Endodermal cell (in vitro differentiated cells): ENCODE results near the gene ELAC2. TPM values are rescaled to one million over a fixed set of nuclear protein-coding genes. Genes with fewer than 3 reads are reported as not detected.

Source experiments
- DNase-seq: peaks from one replicate; pipeline ENCODE4 v3.0.0-alpha.2; 2017
- H3K27ac ChIP-seq: 2 replicates; pipeline ENCODE4 v1.5.1; 2013; ENCODE audit warnings: mild to moderate bottlenecking, low read depth, low read length, moderate library complexity
- H3K27me3 ChIP-seq: 2 replicates; pipeline ENCODE4 v1.6.1; 2013; ENCODE audit warnings: mild to moderate bottlenecking, low read length, moderate library complexity; ENCODE audit not compliant: insufficient read depth, control insufficient read depth, poor library complexity, severe bottlenecking
- H3K36me3 ChIP-seq: 2 replicates; pipeline ENCODE4 v1.7.0; 2013; ENCODE audit warnings: mild to moderate bottlenecking, low read length, moderate library complexity; ENCODE audit not compliant: control insufficient read depth, insufficient read depth
- H3K4me1 ChIP-seq: one replicate; pipeline ENCODE4 v1.7.0; 2013; ENCODE audit warnings: low read length; ENCODE audit not compliant: control insufficient read depth, insufficient read depth
- H3K4me3 ChIP-seq: 2 replicates; pipeline ENCODE4 v1.5.1; 2013; ENCODE audit warnings: mild to moderate bottlenecking, low read length, moderate library complexity
- H3K9ac ChIP-seq: 2 replicates; pipeline ENCODE4 v1.6.1; 2013; ENCODE audit warnings: mild to moderate bottlenecking, low read length, moderate library complexity; ENCODE audit not compliant: poor library complexity, severe bottlenecking; ENCODE audit errors: extremely low read depth
- H3K9me3 ChIP-seq: 2 replicates; pipeline ENCODE4 v1.6.1; 2013; ENCODE audit warnings: mild to moderate bottlenecking, low read length, moderate library complexity; ENCODE audit not compliant: control insufficient read depth
- H3K27ac Mint-ChIP-seq: 2 replicates; pipeline ENCODE4 v1.8.0; 2020; ENCODE audit warnings: mixed read lengths
- H3K27me3 Mint-ChIP-seq: 2 replicates; pipeline ENCODE4 v1.8.0; 2021; ENCODE audit warnings: mild to moderate bottlenecking, mixed read lengths; ENCODE audit not compliant: insufficient read depth
- H3K36me3 Mint-ChIP-seq: 2 replicates; pipeline ENCODE4 v1.8.0; 2020; ENCODE audit warnings: low read depth, mixed read lengths
- H3K4me1 Mint-ChIP-seq: 2 replicates; pipeline ENCODE4 v1.8.0; 2020; ENCODE audit warnings: mixed read lengths
- H3K4me3 Mint-ChIP-seq: 2 replicates; pipeline ENCODE4 v1.8.0; 2020; ENCODE audit warnings: mild to moderate bottlenecking, moderate library complexity, mixed read lengths
- H3K9me3 Mint-ChIP-seq: 2 replicates; pipeline ENCODE4 v1.8.0; 2020; ENCODE audit warnings: mild to moderate bottlenecking, mixed read lengths
- whole genome bisulfite sequencing, 2 experiments: methylation state at CpG; one replicate each; pipeline versions ENCODE4 v1.1.5 to v1.1.7; 2013; ENCODE audit warnings: missing lambda C conversion rate in 2 of 2, mixed read lengths in 1 of 2; ENCODE audit not compliant: insufficient coverage in 1 of 2, insufficient read length in 1 of 2; 5-methylcytosine and 5-hydroxymethylcytosine counted together
- total RNA-seq, 2 donors: library from RNA; stranded (reverse); fragmentation: NEBNext Ultra II Directional in 1 of 2; extraction: Animal tissue kit (Norgen Biotek cat#: 25700) in 1 of 2; gene quantifications; 2 replicates in 1 of 2; 3 replicates in 1 of 2; pipeline ENCODE4 v1.2.1, GENCODE V29; 2021
- TF ChIP-seq, protein P1 (sequence below): fragments of 200-600 bp; sonication (generic); conservative IDR thresholded peaks from 2 replicates; pipeline ENCODE4 v1.5.0; 2021; ENCODE audit warnings: antibody characterized with exemption, mild to moderate bottlenecking

Gene ELAC2
- total RNA-seq, 2 donors from 2014 or later: 66.8 to 77.1 TPM

DNA sequence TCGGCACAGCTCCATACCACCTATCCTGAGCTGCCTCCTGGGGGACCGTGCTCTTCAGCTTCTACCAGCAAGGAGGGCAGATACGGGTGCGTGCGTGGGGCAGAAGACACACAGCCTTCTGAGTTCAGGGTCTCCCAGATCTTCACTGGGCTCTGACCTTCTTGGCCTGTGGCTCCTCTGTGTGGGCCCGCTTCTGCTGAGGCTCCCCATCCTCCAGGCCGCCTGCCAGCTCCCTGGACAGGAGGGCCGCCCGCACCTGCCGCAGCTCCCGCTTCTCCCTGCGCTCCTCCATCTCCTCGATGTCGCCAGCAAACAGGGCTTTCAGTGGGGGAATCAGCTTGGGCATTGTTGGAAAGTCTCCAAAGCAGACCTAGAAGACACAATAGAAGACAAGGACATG lies 25.2 kb downstream of the ELAC2 start:
- Mint-ChIP-seq H3K4me3 (no peak overlapping the region), H3K27ac (no peak overlapping the region), H3K4me1 (no peaks in the 10 kb centered on the region), H3K36me3 (peaks cover 60% of the 10 kb centered on the region), H3K9me3 (no peaks in the 10 kb centered on the region), H3K27me3 (no peaks in the 10 kb centered on the region)
- Histone ChIP-seq H3K4me3 (no peak overlapping the region), H3K9ac (no peak overlapping the region), H3K36me3 (peaks cover 78% of the 10 kb centered on the region), H3K27ac (no peak overlapping the region), H3K9me3 (no peaks in the 10 kb centered on the region), H3K27me3 (no peaks in the 10 kb centered on the region), H3K4me1 (no peaks in the 10 kb centered on the region)
- TF ChIP-seq, protein P1, sequence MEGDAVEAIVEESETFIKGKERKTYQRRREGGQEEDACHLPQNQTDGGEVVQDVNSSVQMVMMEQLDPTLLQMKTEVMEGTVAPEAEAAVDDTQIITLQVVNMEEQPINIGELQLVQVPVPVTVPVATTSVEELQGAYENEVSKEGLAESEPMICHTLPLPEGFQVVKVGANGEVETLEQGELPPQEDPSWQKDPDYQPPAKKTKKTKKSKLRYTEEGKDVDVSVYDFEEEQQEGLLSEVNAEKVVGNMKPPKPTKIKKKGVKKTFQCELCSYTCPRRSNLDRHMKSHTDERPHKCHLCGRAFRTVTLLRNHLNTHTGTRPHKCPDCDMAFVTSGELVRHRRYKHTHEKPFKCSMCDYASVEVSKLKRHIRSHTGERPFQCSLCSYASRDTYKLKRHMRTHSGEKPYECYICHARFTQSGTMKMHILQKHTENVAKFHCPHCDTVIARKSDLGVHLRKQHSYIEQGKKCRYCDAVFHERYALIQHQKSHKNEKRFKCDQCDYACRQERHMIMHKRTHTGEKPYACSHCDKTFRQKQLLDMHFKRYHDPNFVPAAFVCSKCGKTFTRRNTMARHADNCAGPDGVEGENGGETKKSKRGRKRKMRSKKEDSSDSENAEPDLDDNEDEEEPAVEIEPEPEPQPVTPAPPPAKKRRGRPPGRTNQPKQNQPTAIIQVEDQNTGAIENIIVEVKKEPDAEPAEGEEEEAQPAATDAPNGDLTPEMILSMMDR: no peak
- no peak for DNase-seq
- 92 to 95% methylated on average over 9 to 14 of the region's 14 CpGs for WGBS, 2 experiments

DNA sequence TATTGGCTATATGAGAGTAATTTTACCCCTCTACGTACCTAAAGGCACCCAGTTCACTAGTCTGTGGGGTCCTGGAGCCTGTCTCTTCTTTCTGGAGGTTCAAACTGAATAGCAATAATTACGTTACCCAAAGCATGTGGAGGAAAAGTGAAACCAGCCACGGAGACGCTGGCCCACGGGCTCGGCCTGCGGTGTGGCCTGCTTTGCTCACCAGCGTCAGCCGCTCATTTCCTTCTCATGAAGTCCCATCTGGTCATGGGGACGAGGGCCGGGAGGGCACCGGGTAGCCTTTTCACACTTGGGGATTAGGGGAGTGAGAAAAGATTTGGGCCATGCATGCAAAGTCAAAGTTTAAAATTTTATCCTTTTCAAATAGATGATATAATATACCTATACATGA lies 26.9 kb downstream of the ELAC2 start:
- no peak for DNase-seq
- no peaks in the 10 kb centered on the region for H3K9me3 ChIP-seq
- no peaks in the 10 kb centered on the region for H3K4me1 ChIP-seq
- H3K9me3 Mint-ChIP-seq: no peaks in the 10 kb centered on the region
- no peak overlapping the region for H3K27ac Mint-ChIP-seq
- TF ChIP-seq, protein P1: no peak
- no peaks in the 10 kb centered on the region for H3K27me3 Mint-ChIP-seq
- peaks cover 4% of the 10 kb centered on the region for H3K4me1 Mint-ChIP-seq
- peaks cover 53% of the 10 kb centered on the region for H3K36me3 Mint-ChIP-seq
- no peak overlapping the region for H3K4me3 Mint-ChIP-seq
- no peak overlapping the region for H3K4me3 ChIP-seq
- H3K9ac ChIP-seq: no peak overlapping the region
- peaks cover 63% of the 10 kb centered on the region for H3K36me3 ChIP-seq
- H3K27ac ChIP-seq: no peak overlapping the region
- H3K27me3 ChIP-seq: no peaks in the 10 kb centered on the region
- 97 to 100% methylated on average over 7 to 9 of the region's 12 CpGs for WGBS, 2 experiments

DNA sequence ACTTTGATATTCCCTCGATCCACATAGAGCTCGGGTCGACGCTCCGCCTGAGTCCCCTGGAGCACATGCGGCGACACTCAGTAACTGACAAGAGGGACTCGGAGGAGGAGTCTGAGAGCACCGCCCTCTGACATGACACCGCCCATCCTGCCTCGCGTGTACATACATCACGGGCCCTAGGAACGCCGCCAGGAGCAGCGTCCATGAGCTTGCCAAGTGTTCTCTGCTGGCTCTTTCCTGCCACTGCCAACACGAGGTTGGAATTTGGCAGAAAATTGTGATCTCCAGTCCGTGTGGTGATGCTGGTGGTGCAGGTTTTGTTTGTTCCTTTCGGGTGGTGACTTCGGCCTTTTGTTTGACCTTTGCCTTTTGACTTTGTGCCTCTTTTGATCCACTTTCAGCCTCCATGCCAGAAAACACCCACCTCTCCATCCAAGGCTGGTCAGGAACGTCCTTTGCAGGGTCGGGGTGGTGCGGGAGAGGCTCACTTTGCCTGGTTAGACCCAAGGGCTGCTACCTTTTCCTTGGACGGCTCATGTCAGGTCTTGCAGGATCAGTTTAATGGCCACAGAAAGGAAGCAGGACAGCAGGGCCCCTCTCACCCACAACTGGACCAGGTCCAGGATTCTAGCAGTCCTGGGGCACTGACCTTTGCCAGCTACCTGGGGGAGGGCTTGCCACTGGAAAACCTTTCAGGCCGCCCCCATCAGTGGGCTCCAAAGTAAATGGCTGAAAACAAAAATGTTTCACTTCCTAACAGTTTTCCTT lies 27.6 kb downstream of the ELAC2 start:
- peaks cover 56% of the 10 kb centered on the region for H3K36me3 ChIP-seq
- no peak overlapping the region for H3K4me3 Mint-ChIP-seq
- no peak overlapping the region for H3K4me3 ChIP-seq
- TF ChIP-seq, protein P1: no peak
- H3K9me3 ChIP-seq: no peaks in the 10 kb centered on the region
- no peak overlapping the region for H3K27ac Mint-ChIP-seq
- peaks cover 47% of the 10 kb centered on the region for H3K36me3 Mint-ChIP-seq
- H3K4me1 Mint-ChIP-seq: peaks cover 4% of the 10 kb centered on the region
- no peak overlapping the region for H3K27ac ChIP-seq
- no peaks in the 10 kb centered on the region for H3K4me1 ChIP-seq
- no peaks in the 10 kb centered on the region for H3K9me3 Mint-ChIP-seq
- whole genome bisulfite sequencing, 2 experiments: 93 to 95% methylated on average over 20 to 25 of the region's 25 CpGs
- no peaks in the 10 kb centered on the region for H3K27me3 ChIP-seq
- no peak overlapping the region for H3K9ac ChIP-seq
- no peaks in the 10 kb centered on the region for H3K27me3 Mint-ChIP-seq
- peak; percentile 72 for DNase-seq
